IPS-20b (cell line): ENCODE data around the gene MAP3K12.
"Not testable (repeated sequence)": the region's sequence is repeated elsewhere in the genome, so short reads cannot be mapped to it uniquely, and the experiment has no call there.

ENCODE experiments used
- H3K27ac ChIP-seq: one replicate; pipeline ENCODE4 v1.5.1; 2013; ENCODE audit warnings: low read length
- H3K27me3 ChIP-seq: 2 replicates; pipeline ENCODE4 v1.6.1; 2013; ENCODE audit warnings: mild to moderate bottlenecking, low read length, inconsistent platforms; ENCODE audit not compliant: insufficient read depth
- H3K36me3 ChIP-seq: 2 replicates; pipeline ENCODE4 v1.6.1; 2013; ENCODE audit warnings: low read depth, mild to moderate bottlenecking, inconsistent platforms, low read length, moderate library complexity; ENCODE audit not compliant: insufficient read depth
- H3K4me1 ChIP-seq: 2 replicates; pipeline ENCODE4 v1.6.1; 2013; ENCODE audit warnings: mild to moderate bottlenecking, control low read depth, inconsistent platforms, low read length, moderate library complexity; ENCODE audit not compliant: insufficient read depth
- H3K4me3 ChIP-seq: 2 replicates; pipeline ENCODE4 v1.5.1; 2013; ENCODE audit warnings: mild to moderate bottlenecking, low read length, inconsistent platforms
- H3K9ac ChIP-seq: 2 replicates; pipeline ENCODE4 v1.6.1; 2013; ENCODE audit warnings: low read depth, mild to moderate bottlenecking, inconsistent platforms, low read length, moderate library complexity
- H3K9me3 ChIP-seq: 2 replicates; pipeline ENCODE4 v1.6.1; 2013; ENCODE audit warnings: mild to moderate bottlenecking, low read depth, low read length, inconsistent platforms; ENCODE audit not compliant: insufficient read depth

MAP3K12 gene

DNA sequence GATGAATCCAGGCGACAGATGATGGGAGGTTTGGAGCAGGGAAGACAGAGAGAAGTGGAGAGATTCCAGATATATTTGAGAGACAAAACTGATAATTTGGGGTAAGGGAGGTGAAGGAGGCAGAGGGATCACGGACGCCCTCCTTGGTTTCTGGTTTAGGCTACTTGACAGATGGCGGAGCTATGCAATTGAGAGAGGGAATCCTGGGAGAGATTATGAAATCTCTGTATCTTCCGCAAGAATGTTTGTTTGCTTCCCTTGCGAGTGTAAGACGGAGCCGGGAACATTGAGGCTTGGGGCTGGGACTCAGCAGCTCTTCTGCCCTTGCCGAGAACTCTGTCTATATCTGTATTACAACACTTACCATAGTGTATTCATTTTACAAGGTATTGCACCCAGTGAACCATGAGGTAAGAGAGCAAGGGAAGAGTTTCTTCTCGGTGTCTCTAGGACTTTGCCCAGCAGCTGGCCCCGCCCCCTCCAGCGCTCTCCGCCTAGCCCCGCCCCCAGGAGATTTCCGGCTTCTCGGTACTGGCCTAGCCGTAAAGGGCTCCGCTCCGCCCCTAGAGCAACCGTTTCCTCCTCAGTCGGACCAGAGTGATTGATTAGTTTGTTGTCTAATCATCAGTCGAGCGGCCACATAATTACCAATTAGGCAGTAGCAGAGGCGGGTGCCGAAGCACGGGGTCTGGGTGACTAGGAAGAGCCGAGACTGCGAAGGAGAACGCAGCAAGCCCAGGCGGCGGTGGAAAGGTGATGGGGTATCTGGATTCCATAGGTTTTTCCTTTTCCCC, 58.0 kb downstream of the MAP3K12 start, which contains the start of gene PRR13:
Gene PRR13, plus strand, starts transcription at position 695 of the 794 bp plus-strand sequence. CDS start 981 bp downstream, outside the sequence.
- peaks cover 22% of the 10 kb centered on the region for H3K36me3 ChIP-seq
- peak within 1 kb of the TSS; percentile 89 for H3K27ac ChIP-seq
- H3K4me1 ChIP-seq = 0 out of 2 replicates have a peak, but pooled peaks cover 8% of the 10 kb centered on the region
- no peaks in the 10 kb centered on the region for H3K27me3 ChIP-seq
- H3K9ac ChIP-seq = peak within 1 kb of the TSS; percentile 88
- no peaks in the 10 kb centered on the region for H3K9me3 ChIP-seq
- peak within 1 kb of the TSS; percentile 86 for H3K4me3 ChIP-seq

DNA sequence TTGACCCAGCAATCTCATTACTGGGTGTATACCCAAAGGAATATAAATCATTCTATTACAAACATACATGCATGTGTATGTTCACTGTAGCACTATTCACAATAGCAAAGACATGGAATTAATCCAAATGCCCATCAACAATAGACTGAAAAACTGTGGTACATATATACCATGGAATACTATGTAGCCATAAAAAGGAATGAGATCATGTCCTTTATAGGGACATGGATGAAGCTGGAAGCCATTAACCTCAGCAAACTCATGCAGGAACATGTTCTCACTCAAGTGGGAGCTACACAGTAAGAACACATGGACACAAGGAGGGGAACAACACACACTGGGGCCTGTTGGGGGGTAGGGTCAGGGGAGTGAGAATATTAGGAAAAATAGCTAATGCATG, 59.7 kb downstream of the MAP3K12 start:
- H3K9ac ChIP-seq, H3K4me3 ChIP-seq, H3K27me3 ChIP-seq, H3K4me1 ChIP-seq, H3K9me3 ChIP-seq, H3K36me3 ChIP-seq, H3K27ac ChIP-seq: not testable (repeated sequence)

DNA sequence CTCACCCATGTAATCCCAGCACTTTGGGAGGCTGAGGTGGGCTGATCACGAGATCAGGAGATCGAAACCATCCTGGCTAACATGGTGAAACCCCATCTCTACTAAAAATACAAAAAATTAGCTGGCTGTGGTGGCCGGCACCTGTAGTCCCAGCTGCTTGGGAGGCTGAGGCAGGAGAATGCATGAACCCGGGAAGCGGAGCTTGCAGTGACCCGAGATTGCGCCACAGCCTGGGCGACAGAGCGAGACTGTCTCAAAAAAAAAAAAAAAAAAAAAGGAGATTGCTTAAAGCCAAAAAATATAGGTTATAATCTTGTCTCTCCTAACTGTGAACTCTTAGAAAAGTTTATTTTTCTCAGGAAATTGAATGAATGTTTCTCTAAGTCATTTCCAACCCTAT, 63.9 kb downstream of the MAP3K12 start:
- H3K27me3 ChIP-seq, H3K4me3 ChIP-seq, H3K9ac ChIP-seq, H3K36me3 ChIP-seq, H3K27ac ChIP-seq, H3K4me1 ChIP-seq, H3K9me3 ChIP-seq: not testable (repeated sequence)

DNA sequence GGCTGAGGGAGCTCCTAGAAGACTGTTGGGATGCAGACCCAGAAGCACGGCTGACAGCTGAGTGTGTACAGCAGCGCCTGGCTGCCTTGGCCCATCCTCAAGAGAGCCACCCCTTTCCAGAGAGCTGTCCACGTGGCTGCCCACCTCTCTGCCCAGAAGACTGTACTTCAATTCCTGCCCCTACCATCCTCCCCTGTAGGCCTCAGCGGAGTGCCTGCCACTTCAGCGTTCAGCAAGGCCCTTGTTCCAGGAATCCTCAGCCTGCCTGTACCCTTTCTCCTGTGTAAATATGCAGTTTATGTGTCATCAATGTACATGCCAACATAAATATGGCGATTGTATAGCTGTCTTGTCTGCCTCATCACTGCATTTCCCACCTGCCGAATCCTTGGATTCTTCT, 68.1 kb downstream of the MAP3K12 start:
- Histone ChIP-seq H3K9ac (no peak overlapping the region), H3K9me3 (no peaks in the 10 kb centered on the region), H3K4me1 (no peaks in the 10 kb centered on the region), H3K27me3 (no peaks in the 10 kb centered on the region), H3K27ac (no peak overlapping the region), H3K4me3 (no peak overlapping the region), H3K36me3 (no peaks in the 10 kb centered on the region)

DNA sequence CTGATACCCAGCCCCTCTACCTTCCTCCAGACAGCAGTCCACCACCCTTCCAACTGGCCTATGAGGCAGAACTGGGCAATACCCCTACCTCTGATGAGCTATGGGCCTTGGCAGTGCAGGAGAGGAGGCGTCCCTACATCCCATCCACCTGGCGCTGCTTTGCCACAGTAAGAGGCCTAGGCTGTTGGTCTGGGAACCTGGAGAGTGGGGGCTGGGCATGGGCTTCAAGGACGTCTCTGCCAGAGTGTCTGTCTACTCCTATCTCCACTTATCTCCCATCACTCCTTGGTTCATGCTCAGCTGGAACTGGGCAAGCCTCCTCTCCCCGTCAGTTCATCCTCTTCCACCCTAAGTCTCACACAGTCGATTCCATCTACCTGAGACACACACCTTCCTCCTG, 69.1 kb downstream of the MAP3K12 start:
- Histone ChIP-seq H3K9me3 (no peaks in the 10 kb centered on the region), H3K36me3 (no peaks in the 10 kb centered on the region), H3K4me3 (no peak overlapping the region), H3K9ac (no peak overlapping the region), H3K27me3 (no peaks in the 10 kb centered on the region), H3K4me1 (no peaks in the 10 kb centered on the region), H3K27ac (no peak overlapping the region)
